Amniotic epithelial cell (primary cell): ENCODE measurements around the gene TUB.

Experiments
- DNase-seq: peaks from one replicate; pipeline ENCODE4 v3.0.0-alpha.2; 2010; ENCODE audit warnings: low read depth

The TUB gene

DNA sequence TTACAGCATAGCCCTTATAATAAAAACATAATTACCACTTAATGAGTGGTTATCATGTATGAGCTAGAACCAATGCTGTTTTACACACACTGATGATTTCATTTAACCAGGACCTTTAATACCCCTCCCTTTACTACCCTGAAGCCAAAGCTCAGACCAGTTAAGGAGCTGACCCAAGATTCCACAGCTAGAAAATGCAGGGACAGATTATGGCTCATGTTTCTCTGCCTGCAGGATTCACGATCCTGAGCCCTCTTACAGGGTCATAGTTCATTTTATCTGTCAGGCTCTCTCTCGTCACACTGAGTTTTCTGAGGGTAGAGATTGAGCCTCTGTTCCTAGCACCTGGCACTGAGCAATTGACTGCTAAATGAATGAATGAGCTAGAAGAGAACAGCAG, 27.4 kb downstream of the TUB start:
- no peak for DNase-seq

DNA sequence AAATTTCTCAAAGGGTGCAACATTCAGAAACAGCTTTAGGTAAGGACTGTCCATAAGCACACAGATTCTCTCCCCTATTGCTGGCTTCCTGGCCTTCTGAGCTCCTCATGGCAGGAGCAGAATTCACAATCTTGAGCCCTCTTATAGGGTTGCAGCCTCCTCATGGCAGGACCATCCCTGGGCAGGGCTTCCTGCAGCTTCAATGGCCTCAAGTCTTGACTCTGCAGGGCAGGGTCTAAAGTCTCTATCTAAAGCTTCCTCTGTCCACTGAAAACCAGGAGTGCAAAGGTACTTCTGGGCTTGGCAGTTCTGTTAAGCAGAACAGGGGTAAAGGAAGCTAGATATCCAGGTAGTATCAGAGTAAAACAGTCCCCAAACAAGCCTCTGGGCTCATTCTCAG, 28.7 kb downstream of the TUB start:
- no peak for DNase-seq

DNA sequence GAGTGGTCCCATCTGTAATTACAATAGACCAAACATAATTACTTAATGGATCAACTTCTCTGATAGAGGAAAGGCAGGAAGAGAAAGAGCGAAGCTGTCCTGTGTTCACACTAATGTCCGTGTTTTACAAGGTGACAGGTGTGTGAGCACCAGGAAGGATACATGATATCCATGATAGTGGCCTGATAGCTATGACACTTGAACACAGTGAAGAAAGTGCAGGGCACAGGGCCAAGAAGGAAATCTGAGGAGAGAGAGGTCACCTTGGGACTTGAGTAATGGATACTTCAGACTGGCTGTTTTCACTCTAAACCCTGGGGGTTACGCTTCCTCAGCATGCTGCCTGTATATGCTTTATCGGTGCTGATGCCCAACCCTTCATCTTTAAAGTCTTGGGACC, 29.4 kb downstream of the TUB start:
- no peak for DNase-seq

DNA sequence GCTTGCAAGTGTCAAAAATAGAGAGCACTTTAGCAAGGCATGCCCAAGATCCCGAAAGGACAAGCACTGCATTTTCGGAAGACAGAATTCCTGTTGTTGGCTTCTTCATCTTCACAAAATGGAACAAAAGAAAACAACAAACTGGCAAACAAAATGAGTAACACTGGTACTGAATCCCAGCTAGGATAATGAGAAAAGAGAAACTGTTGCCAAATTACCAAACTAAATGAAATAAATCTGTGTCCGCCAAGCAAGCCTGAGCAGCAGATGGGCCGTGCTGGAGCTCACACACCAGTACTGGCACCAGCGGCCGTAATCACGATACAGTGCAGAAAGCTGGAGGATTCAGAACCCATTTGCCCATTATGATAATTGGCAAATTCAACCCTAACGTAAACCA, 30.6 kb downstream of the TUB start:
- no peak for DNase-seq

DNA sequence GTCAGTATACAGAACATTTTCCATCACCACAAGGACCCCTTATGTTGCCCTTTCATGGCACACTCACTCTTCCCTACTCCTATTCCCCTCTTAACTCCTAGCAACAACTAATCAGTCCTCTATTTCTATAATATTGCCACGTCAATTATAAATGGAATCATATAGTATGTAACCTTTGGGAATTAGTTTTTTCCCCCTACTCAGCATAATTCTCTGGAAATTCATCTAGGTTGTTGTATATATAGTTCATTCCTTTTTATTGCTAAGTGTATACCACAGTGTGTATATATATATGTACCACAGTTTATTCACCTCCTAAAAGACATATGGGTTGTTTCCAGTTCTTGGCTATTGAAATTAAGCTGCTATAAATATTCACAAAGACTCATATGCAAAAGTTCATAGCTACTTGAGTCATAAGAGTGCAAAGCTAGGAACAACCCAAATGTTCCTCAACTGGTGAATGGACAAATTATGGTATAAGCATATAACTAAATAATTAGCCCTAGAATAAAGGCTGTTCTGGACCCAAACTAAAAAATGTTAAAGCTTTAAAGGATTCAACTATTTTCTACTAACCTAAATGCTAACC, 41.3 kb downstream of the TUB start:
- DNase-seq: no peak

DNA sequence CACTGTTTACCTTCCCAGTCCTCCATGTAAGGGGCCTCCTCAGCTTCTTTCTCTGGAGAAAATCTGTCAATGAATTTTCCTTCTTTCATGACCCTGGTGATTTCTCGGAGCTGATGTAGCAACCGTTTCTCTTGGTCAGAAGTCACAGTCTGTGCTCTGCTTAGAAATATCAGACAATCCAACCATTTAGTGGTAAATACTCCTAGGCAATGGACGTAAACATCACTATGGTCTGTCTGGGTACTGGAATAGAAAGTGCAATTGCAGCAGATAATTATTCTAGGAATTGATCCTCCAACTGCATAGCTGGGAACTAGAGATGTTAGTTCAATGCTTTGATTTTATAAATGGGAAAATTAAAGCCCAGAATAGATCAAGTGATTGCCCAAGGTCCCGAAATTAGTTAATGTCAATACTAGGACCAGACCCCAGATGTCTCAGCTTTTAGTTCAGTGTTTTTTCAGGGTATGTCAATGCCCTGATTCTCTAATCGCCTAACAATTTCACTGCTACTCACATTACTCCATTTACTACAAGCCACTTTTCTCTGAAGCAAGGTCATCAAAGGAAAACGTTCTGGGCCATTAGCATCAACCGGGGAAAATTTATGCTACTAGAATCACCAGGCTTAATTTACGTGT, 45.8 kb downstream of the TUB start:
- DNase-seq: no peak

DNA sequence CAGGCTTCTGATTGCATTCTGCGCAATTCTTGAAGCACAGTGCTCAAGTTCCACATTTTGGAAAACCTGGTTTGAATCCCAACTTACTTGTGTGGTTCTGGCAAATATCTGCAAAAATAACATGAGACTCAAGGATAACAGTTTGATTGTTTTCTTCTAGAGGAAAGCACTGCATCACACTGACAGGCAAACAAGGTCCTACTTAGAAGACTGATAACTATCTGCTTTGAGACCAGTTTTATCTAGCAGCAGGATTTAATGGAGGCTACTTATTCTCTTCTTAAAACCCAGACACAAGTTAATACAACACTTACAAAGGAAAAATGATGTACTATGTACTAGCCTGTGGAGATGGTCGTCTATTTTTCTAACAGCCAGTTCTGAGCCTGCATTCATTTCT, 46.4 kb downstream of the TUB start:
- DNase-seq: no peak

DNA sequence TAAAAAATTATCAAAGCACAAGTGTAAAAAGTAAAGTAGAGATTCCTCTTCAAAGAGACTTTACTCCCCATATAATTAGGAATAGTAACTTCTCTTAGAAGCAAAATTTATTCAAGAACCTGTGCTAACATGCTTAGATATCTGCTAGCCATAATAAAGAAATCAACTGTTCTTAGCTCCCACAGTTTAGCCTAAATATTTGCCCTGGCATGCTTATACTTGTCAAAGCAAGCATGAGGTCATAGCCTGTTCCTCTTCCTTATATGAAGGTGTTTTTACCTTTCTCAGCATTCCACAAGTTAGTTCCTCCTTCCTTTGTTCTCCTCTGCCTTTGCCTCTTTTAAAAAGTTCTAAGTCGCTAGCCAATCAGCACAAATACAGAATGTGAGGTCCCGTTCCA, 57.5 kb downstream of the TUB start:
- DNase-seq: no peak

DNA sequence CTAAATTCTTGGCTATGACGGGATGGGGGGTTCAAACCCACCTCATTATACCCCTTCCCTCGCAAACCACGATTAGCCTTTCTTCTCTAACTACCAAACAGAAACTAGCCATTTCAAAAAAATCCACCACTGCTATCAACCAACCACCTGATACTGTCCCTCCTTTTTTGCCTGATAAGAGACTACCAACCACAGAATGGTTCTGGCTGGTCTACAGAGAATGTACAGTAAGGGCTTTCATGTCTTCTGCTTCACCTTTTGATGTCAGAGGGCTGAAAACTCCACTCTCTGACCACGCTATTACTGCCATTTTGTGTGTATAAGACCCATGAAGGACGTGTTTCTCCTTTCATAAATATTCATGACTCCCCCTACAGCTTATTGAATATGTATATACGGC, 68.7 kb downstream of the TUB start:
- DNase-seq: no peak
